SJCRH30 (cell line): ENCODE data around the gene MESP1. TPM values are rescaled to one million over a fixed set of nuclear protein-coding genes. Genes with fewer than 3 reads are reported as not detected.
A peak's percentile ranks its signal among the peaks of the same experiment; 100 is the strongest.
"Not testable (repeated sequence)": the region's sequence is repeated elsewhere in the genome, so short reads cannot be mapped to it uniquely, and the experiment has no call there.

Source experiments
- DNase-seq, 2 experiments: peaks; one replicate each; pipeline ENCODE4 v3.0.0-alpha.2; 2015 to 2020
- H3K27ac ChIP-seq: fragments of 250-450 bp; sonication (Bioruptor Pico); 2 replicates; pipeline ENCODE4 v1.5.1; 2020; ENCODE audit warnings: mild to moderate bottlenecking, moderate library complexity
- H3K27me3 ChIP-seq: fragments of 250-450 bp; sonication (Bioruptor Pico); 2 replicates; pipeline ENCODE4 v1.5.1; 2020; ENCODE audit warnings: mild to moderate bottlenecking, moderate library complexity
- H3K36me3 ChIP-seq: fragments of 250-450 bp; sonication (Bioruptor Pico); 2 replicates; pipeline ENCODE4 v1.5.1; 2020; ENCODE audit warnings: mild to moderate bottlenecking, moderate library complexity
- H3K4me1 ChIP-seq: fragments of 250-450 bp; sonication (Bioruptor Pico); 2 replicates; pipeline ENCODE4 v1.5.1; 2020; ENCODE audit warnings: mild to moderate bottlenecking, moderate library complexity
- H3K4me3 ChIP-seq: fragments of 250-450 bp; sonication (Bioruptor Pico); 2 replicates; pipeline ENCODE4 v1.5.1; 2020; ENCODE audit warnings: mild to moderate bottlenecking, moderate library complexity
- H3K9me3 ChIP-seq: fragments of 250-450 bp; sonication (Bioruptor Pico); replicated peaks from 2 replicates; pipeline ENCODE4 v1.5.1; 2020; ENCODE audit warnings: mild to moderate bottlenecking, moderate library complexity
- total RNA-seq: library from RNA; depleted of rRNA; stranded (reverse); fragments of >200 nt; shearing (Covaris generic); gene quantifications from 2 replicates; pipeline ENCODE4 v1.2.3, GENCODE V29; 2014

Gene MESP1
- total RNA-seq, 1 experiment from 2014 or later, result not detected

GRCh38 chr15:89785064-89785773 is 34.2 kb upstream of the MESP1 start:
- H3K9me3 ChIP-seq, result peaks cover 7% of the 10 kb centered on the region; the same call in 1 of the 2 replicates
- H3K27me3 ChIP-seq, result 0 out of 2 replicates have a peak, but pooled peaks cover 8% of the 10 kb centered on the region
- no peak overlapping the region for H3K4me3 ChIP-seq
- H3K4me1 ChIP-seq, result no peaks in the 10 kb centered on the region
- H3K27ac ChIP-seq, result no peak overlapping the region
- DNase-seq, result no peak
- no peaks in the 10 kb centered on the region for H3K36me3 ChIP-seq

DNA sequence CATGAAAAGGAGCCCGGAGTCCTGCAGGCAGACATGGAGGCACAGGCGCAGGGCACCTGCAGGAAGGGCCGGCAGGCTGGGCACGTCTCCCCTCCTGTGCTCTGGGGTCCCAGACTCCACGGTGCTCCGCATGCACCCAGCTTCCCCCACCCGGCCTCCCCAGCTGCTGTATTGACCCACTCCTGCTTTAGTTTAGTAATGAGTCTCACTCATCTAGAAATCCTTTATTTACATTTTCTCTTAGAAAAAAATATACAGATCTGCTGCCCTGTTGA is 33.6 kb upstream of the MESP1 start:
- H3K4me1 ChIP-seq, result no peaks in the 10 kb centered on the region
- 0 out of 2 replicates have a peak, but pooled peaks cover 9% of the 10 kb centered on the region for H3K27me3 ChIP-seq
- H3K4me3 ChIP-seq, result no peak overlapping the region
- peaks cover 7% of the 10 kb centered on the region; the same call in 1 of the 2 replicates for H3K9me3 ChIP-seq
- DNase-seq, result no peak
- no peak overlapping the region for H3K27ac ChIP-seq
- no peaks in the 10 kb centered on the region for H3K36me3 ChIP-seq

GRCh38 chr15:89783861-89784685 is 33.0 kb upstream of the MESP1 start:
- Histone ChIP-seq H3K4me1 (no peaks in the 10 kb centered on the region), H3K9me3 (peaks cover 7% of the 10 kb centered on the region; the same call in 1 of the 2 replicates), H3K27ac (no peak overlapping the region), H3K36me3 (no peaks in the 10 kb centered on the region), H3K27me3 (0 out of 2 replicates have a peak, but pooled peaks cover 9% of the 10 kb centered on the region), H3K4me3 (no peak overlapping the region)
- DNase-seq, result no peak

DNA sequence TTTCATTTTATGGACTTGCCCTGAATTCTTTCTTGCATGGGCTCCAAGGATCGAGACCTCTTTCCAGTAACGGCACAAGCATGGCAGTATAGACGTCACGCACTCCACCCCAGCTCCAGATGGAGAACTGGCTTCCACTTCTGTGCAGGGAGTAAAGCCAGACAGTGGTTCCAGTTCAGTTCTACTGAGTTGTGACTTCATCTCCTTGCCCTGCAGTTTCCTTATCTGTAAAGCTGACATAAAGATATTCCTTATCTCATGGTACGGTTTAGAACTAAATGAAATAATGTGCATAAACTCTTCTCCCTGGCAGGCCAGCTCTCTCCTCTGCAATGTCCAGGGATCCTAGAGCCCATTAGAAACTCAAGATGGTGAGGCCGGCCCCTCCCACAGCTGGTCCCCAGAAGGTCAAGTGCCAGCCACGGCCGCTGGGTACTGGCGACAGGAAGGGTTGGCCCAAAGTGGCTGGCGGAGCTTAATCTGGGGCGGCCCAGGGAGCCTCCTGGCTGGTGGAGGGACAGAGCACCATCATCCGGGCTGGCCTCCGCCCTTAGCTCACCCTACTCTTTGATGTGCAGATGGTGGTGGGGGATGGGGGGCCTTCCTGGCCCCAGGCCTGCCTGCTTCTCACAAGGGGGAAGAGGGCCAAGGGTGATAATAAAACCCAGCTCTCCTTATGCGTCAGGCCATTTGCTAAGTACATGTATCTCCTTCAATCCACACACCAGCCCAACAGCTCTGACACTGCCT is 32.2 kb upstream of the MESP1 start:
- Histone ChIP-seq H3K27me3 (0 out of 2 replicates have a peak, but pooled peaks cover 9% of the 10 kb centered on the region), H3K4me3 (no peak overlapping the region), H3K27ac (no peak overlapping the region), H3K4me1 (no peaks in the 10 kb centered on the region), H3K9me3 (peaks cover 7% of the 10 kb centered on the region; the same call in 1 of the 2 replicates), H3K36me3 (no peaks in the 10 kb centered on the region)
- no peak for DNase-seq

DNA sequence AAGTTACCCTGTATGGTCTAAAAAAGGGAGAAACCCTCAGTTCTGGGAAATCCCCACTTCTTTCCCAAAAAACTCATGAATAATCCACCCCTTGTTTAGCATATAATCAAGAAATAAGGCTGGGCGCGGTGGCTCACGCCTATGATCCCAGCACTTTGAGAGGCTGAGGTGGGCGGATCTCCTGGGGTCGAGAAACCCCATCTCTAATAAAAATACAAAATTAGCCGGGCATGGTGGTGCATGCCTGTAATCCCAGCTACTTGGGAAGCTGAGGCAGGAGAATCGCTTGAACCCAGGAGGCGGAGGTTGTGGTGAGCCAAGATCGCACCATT is 31.5 kb upstream of the MESP1 start:
- H3K36me3 ChIP-seq, H3K4me1 ChIP-seq, DNase-seq, H3K27me3 ChIP-seq, H3K4me3 ChIP-seq, H3K9me3 ChIP-seq, H3K27ac ChIP-seq: not testable (repeated sequence)

DNA sequence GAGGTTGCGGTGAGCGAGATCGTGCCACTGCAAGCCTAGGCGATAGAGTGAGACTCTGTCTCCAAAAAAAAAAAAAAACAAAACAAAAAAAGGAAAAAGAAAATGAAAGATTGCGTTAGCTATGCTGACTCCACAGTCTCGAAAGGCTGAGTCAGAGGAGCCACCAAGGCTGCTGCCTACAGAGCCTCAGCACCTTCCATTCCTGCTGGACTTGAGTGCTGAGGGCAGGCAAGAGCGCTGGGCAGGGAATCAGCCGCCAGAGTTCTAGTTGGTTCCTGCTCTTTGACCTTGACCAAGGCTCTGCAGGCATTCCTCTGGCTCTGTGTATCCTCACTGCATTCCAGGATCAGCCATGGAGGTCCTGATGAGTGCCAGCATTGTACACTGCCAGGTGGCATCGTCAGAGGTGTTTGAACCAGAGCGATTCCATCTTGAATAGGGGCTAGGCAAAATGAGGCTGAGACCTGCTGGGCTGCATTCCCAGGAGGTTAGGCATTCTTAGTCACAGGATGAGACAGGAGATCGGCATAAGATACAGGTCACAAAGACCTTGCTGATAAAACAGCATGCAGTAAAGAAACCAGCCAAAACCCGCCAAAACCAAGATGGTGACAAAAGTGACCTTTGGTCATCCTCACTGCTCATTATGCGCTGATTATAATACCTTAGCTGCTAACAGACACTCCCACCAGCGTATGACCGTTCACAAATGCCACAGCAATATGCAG is 31.0 kb upstream of the MESP1 start:
- H3K4me3 ChIP-seq, result no peak overlapping the region
- no peaks in the 10 kb centered on the region for H3K4me1 ChIP-seq
- no peaks in the 10 kb centered on the region for H3K36me3 ChIP-seq
- no peak for DNase-seq
- no peaks in the 10 kb centered on the region for H3K9me3 ChIP-seq
- H3K27me3 ChIP-seq, result 0 out of 2 replicates have a peak, but pooled peaks cover 9% of the 10 kb centered on the region
- no peak overlapping the region for H3K27ac ChIP-seq

- Histone ChIP-seq H3K36me3 (no peaks in the 10 kb centered on the region), H3K27ac (no peak overlapping the region), H3K9me3 (no peaks in the 10 kb centered on the region), H3K27me3 (0 out of 2 replicates have a peak, but pooled peaks cover 9% of the 10 kb centered on the region), H3K4me1 (no peaks in the 10 kb centered on the region), H3K4me3 (no peak overlapping the region)
- DNase-seq, result no peak
These were observed 30.0 kb upstream of the MESP1 start for GRCh38 chr15:89781055-89781454.

- Histone ChIP-seq H3K36me3 (no peaks in the 10 kb centered on the region), H3K27me3 (0 out of 2 replicates have a peak, but pooled peaks cover 9% of the 10 kb centered on the region), H3K9me3 (no peaks in the 10 kb centered on the region), H3K4me3 (no peak overlapping the region), H3K27ac (no peak overlapping the region), H3K4me1 (no peaks in the 10 kb centered on the region)
- no peak for DNase-seq
These were observed 29.6 kb upstream of the MESP1 start for GRCh38 chr15:89780601-89781000.

DNA sequence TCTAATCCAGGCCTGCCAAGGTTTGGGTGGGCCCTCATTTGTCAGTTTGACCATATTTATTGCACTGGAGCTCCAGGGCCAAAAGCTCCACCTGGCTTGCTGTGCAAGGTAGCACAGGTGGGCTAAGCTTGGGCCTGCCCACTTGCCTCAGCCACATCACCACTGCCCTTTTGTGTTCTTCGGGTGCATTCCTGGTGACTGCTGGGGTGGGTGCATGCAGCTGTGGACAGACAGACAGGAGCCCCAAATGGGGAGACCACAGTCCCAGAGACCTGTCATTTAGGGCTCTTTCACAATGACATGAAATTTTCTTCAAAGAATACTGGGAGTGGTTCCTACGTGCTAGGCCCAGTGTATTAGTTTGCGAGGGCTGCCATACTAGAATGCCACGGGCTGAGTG is 27.8 kb upstream of the MESP1 start:
- DNase-seq, result no peak
- no peaks in the 10 kb centered on the region for H3K9me3 ChIP-seq
- H3K4me3 ChIP-seq, result no peak overlapping the region
- 0 out of 2 replicates have a peak, but pooled peaks cover 9% of the 10 kb centered on the region for H3K27me3 ChIP-seq
- H3K4me1 ChIP-seq, result no peaks in the 10 kb centered on the region
- no peaks in the 10 kb centered on the region for H3K36me3 ChIP-seq
- no peak overlapping the region for H3K27ac ChIP-seq

DNA sequence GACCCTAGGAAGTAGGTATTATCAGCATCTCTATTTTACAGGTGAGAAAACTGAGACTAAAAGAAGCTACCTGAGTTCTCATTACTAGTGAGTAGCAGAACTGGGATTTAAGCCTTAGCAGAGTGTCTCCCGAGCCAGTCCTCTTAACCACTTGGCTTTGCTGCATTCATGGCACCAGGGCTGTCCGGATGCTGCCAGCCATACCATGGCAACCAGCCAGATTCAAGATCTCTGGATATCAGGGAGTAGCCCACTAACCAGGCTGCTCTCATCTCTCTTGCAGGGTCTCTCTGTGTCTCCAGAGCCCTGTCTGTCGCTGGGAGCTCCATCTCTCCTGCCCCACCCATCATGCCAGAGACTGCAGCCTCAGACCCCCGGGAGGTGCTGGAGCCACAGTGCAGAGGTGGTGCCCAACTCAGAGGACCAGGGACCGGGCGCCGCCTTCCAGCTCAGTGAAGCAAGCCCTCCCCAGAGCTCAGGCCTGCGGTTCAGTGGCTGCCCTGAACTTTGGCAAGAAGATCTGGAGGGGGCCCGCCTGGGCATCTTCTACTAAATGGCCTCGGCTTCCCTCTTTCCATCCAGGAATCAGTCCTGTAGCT is 26.8 kb upstream of the MESP1 start:
- no peak for DNase-seq
- Histone ChIP-seq H3K27me3 (0 out of 2 replicates have a peak, but pooled peaks cover 9% of the 10 kb centered on the region), H3K4me1 (no peaks in the 10 kb centered on the region), H3K36me3 (no peaks in the 10 kb centered on the region), H3K9me3 (no peaks in the 10 kb centered on the region), H3K4me3 (no peak overlapping the region), H3K27ac (no peak overlapping the region)

- no peak for DNase-seq
- Histone ChIP-seq H3K4me3 (no peak overlapping the region), H3K27ac (no peak overlapping the region), H3K36me3 (no peaks in the 10 kb centered on the region), H3K27me3 (0 out of 2 replicates have a peak, but pooled peaks cover 6% of the 10 kb centered on the region), H3K4me1 (no peaks in the 10 kb centered on the region), H3K9me3 (no peaks in the 10 kb centered on the region)
These were observed 26.2 kb upstream of the MESP1 start for GRCh38 chr15:89777073-89777751.

DNA sequence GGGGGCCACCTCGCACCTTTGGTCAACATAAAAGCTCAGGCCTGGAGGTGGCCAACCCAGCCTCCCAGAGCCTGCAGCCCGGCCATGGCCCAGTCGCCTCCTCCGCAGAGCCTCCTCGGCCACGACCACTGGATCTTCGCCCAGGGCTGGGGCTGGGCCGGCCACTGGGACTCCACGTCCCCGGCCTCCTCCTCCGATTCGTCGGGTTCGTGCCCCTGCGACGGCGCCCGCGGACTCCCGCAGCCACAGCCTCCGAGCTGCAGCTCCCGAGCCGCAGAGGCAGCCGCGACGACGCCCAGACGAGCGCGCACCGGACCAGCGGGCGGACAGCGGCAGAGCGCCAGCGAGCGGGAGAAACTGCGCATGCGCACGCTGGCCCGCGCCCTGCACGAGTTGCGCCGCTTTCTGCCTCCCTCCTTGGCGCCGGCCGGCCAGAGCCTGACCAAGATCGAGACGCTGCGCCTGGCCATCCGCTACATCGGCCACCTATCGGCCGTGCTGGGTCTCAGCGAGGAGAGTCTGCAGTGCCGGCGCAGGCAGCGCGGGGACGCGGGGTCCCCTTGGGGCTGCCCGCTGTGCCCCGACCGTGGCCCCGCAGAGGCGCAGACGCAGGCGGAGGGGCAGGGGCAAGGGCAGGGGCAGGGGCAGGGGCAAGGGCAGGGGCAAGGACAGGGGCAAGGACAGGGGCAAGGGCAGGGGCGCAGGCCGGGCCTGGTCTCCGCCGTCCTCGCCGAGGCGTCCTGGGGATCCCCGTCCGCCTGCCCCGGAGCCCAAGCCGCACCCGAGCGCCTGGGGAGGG is 25.4 kb upstream of the MESP1 start, which contains the start of gene MESP2:
Gene MESP2 (plus strand): TSS at position 59 of the 799 bp plus-strand sequence. CDS start 26 bp downstream, at position 85.
- Histone ChIP-seq H3K4me1 (no peaks in the 10 kb centered on the region), H3K27ac (no peak within 1 kb of the TSS), H3K4me3 (peak within 1 kb of the TSS; percentile 40), H3K9me3 (no peaks in the 10 kb centered on the region), H3K27me3 (0 out of 2 replicates have a peak, but pooled peaks cover 5% of the 10 kb centered on the region), H3K36me3 (no peaks in the 10 kb centered on the region)
- DNase-seq, result peak; percentile 36 to 54

DNA sequence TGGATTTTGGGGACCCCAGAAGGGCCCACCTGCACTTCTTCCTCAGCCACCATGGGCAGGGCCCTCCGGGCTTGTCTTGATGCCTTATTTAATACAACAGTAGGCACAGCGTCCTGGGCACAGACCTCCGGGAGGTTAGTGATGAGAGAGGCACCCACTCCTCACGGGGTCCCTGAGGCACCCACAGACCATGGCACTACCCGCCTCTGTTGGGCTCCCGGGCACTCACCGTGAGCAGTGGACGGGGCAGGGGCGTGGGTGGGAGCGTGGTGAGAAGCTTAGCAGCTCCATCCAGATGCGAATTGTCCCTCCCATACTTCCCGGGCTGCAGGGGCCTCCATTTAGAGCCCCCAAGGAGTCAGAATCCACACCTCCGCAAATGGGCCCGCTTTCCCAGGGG is 24.8 kb upstream of the MESP1 start:
- Histone ChIP-seq H3K27me3 (0 out of 2 replicates have a peak, but pooled peaks cover 5% of the 10 kb centered on the region), H3K4me3 (no peak overlapping the region), H3K9me3 (no peaks in the 10 kb centered on the region), H3K4me1 (no peaks in the 10 kb centered on the region), H3K36me3 (no peaks in the 10 kb centered on the region), H3K27ac (no peak overlapping the region)
- DNase-seq, result no peak
